Activated CD4-positive, alpha-beta T cell treated with anti-CD3 and anti-CD28 coated beads, Interleukin-2, amount 10 ng/mL, durations not matched to agents 7 days and 5 days (primary cell): ENCODE results near the gene MEGF10. TPM values are rescaled to one million over a fixed set of nuclear protein-coding genes. Genes with fewer than 3 reads are reported as not detected.
"Not testable (repeated sequence)": the region's sequence is repeated elsewhere in the genome, so short reads cannot be mapped to it uniquely, and the experiment has no call there.

ENCODE experiments used
- CTCF ChIA-PET: fragments of 350-600 bp; sonication (Branson Sonifier 250); formaldehyde crosslinking; loops from one replicate; lab custom pipeline; 2021; ENCODE audit warnings: antibody characterized with exemption; lab: Charles Lee
- POLR2A ChIA-PET: fragments of 350-600 bp; sonication (Branson Sonifier 250); formaldehyde crosslinking; loops from one replicate; lab custom pipeline; 2021; ENCODE audit warnings: antibody characterized with exemption; lab: Charles Lee
- DNase-seq: peaks from one replicate; pipeline ENCODE4 v3.0.0-alpha.2; 2020
- H3K27ac Mint-ChIP-seq: one replicate; pipeline ENCODE4 v1.8.0; 2021; ENCODE audit warnings: mild to moderate bottlenecking, moderate library complexity, mixed read lengths
- H3K27me3 Mint-ChIP-seq: one replicate; pipeline ENCODE4 v1.8.0; 2021; ENCODE audit warnings: mixed read lengths
- H3K36me3 Mint-ChIP-seq: one replicate; pipeline ENCODE4 v1.8.0; 2021; ENCODE audit warnings: low read depth, mixed read lengths
- H3K4me1 Mint-ChIP-seq: one replicate; pipeline ENCODE4 v1.8.0; 2021; ENCODE audit warnings: mixed read lengths
- H3K4me3 Mint-ChIP-seq: one replicate; pipeline ENCODE4 v1.8.0; 2021; ENCODE audit warnings: mild to moderate bottlenecking, moderate library complexity, mixed read lengths
- H3K9me3 Mint-ChIP-seq: one replicate; pipeline ENCODE4 v1.8.0; 2021; ENCODE audit warnings: mixed read lengths
- total RNA-seq, 2 experiments: library from RNA; stranded (reverse); gene quantifications; one replicate each; pipeline ENCODE4 v1.2.3, GENCODE V29; 2021

The MEGF10 gene
- total RNA-seq, 2 experiments from 2014 or later = not detected

DNA sequence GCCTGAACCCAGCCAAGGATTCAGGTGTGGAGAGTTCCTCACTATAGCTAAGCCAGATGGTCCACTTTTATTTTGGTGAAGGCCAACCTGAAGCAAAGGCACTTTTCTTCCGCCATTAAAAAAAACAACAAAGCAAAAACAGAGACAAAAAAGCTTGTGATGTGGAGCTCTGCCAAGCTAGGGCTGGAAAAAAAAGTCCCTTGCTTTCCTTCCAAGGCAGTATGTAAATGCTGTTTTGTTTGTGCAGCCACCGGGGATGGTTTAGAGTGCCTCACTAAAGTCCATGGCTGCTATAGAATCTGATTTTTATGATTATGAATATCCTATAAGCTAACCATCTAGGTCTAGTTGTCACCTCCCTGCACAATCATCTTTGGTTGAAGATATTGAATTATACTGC, 14.9 kb downstream of the MEGF10 start:
- H3K27ac Mint-ChIP-seq = no peak overlapping the region
- CTCF ChIA-PET = no interaction called here
- POLR2A ChIA-PET = no interaction called here

GRCh38 chr5:127306036-127306435, 15.4 kb downstream of the MEGF10 start:
- H3K27me3 Mint-ChIP-seq = peaks cover 15% of the 10 kb centered on the region
- H3K27ac Mint-ChIP-seq = no peak overlapping the region
- CTCF ChIA-PET = interaction anchor here (0.5 kb wide), 1 partner anchor 700 kb away, joined by 3 read pairs; no protein-coding TSS in a partner anchor
- H3K9me3 Mint-ChIP-seq = no peaks in the 10 kb centered on the region
- H3K36me3 Mint-ChIP-seq = no peaks in the 10 kb centered on the region
- no peak for DNase-seq
- POLR2A ChIA-PET = no interaction called here
- no peak overlapping the region for H3K4me3 Mint-ChIP-seq
- no peaks in the 10 kb centered on the region for H3K4me1 Mint-ChIP-seq

More for the DNA sequence above, 14.9 kb downstream of the MEGF10 start:
- H3K36me3 Mint-ChIP-seq = no peaks in the 10 kb centered on the region
- no peaks in the 10 kb centered on the region for H3K4me1 Mint-ChIP-seq
- DNase-seq = no peak
- H3K4me3 Mint-ChIP-seq = no peak overlapping the region
- H3K27me3 Mint-ChIP-seq = peaks cover 11% of the 10 kb centered on the region
- no peaks in the 10 kb centered on the region for H3K9me3 Mint-ChIP-seq

- Mint-ChIP-seq H3K4me3 (no peak overlapping the region), H3K27me3 (peaks cover 15% of the 10 kb centered on the region), H3K4me1 (no peaks in the 10 kb centered on the region), H3K27ac (no peak overlapping the region), H3K36me3 (no peaks in the 10 kb centered on the region), H3K9me3 (no peaks in the 10 kb centered on the region)
- ChIA-PET CTCF (no interaction called here), POLR2A (no interaction called here)
- DNase-seq = no peak
Measured at GRCh38 chr5:127306647-127307046, 16.1 kb downstream of the MEGF10 start.

GRCh38 chr5:127307868-127308267, 17.3 kb downstream of the MEGF10 start:
- ChIA-PET CTCF (interaction anchor here (1.1 kb wide), 1 partner anchor 624 kb away, joined by 3 read pairs; no protein-coding TSS in a partner anchor), POLR2A (no interaction called here)
- Mint-ChIP-seq H3K36me3 (no peaks in the 10 kb centered on the region), H3K4me1 (no peaks in the 10 kb centered on the region), H3K4me3 (no peak overlapping the region), H3K27me3 (peaks cover 13% of the 10 kb centered on the region), H3K27ac (no peak overlapping the region), H3K9me3 (no peaks in the 10 kb centered on the region)
- no peak for DNase-seq

DNA sequence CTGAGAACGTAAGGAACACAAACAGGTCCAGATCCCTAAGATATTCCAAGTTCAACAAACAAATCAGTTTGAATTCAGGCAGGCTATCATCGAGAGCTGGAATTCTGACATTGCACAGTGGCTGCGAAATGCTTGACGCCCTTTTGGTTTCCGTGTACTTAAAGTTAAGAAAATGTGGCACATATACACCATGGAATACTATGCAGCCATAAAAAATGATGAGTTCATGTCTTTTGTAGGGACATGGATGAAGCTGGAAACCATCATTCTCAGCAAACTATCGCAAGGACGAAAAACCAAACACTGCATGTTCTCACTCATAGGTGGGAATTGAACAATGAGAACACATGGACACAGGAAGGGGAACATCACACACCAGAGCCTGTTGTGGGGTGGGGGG, 17.7 kb downstream of the MEGF10 start:
- CTCF ChIA-PET, H3K4me1 Mint-ChIP-seq, H3K36me3 Mint-ChIP-seq, POLR2A ChIA-PET, H3K9me3 Mint-ChIP-seq, H3K27ac Mint-ChIP-seq, H3K4me3 Mint-ChIP-seq, DNase-seq: not testable (repeated sequence)
- peaks cover 13% of the 10 kb centered on the region for H3K27me3 Mint-ChIP-seq

- no peaks in the 10 kb centered on the region for H3K36me3 Mint-ChIP-seq
- no peak for DNase-seq
- H3K4me1 Mint-ChIP-seq = no peaks in the 10 kb centered on the region
- H3K27me3 Mint-ChIP-seq = peaks cover 13% of the 10 kb centered on the region
- ChIA-PET CTCF (no interaction called here), POLR2A (no interaction called here)
- H3K9me3 Mint-ChIP-seq = no peaks in the 10 kb centered on the region
- no peak overlapping the region for H3K27ac Mint-ChIP-seq
- H3K4me3 Mint-ChIP-seq = no peak overlapping the region
Measured at GRCh38 chr5:127308945-127309344, 18.3 kb downstream of the MEGF10 start.

DNA sequence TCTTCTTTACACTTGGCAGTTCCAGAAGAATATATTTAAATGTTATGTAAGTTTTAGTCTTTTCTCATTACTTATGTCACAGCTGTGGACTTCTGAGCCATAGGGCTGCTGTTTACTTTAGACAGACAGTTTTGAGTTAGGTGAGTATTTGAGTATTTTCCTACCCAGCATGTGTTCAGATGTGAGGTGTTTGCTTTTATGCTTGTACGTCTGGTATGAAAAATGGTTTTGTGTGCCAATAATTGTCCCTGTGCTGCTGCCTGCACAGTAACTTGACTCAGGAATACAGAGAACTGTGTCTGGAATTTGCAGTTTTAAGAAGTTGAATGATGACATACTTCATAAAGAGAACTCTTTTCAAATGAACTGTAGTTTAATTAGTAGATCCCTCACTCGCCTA, 20.8 kb downstream of the MEGF10 start:
- ChIA-PET CTCF (no interaction called here), POLR2A (no interaction called here)
- Mint-ChIP-seq H3K36me3 (no peaks in the 10 kb centered on the region), H3K27me3 (peaks cover 13% of the 10 kb centered on the region), H3K4me1 (no peaks in the 10 kb centered on the region), H3K4me3 (no peak overlapping the region), H3K27ac (no peak overlapping the region), H3K9me3 (no peaks in the 10 kb centered on the region)
- no peak for DNase-seq

DNA sequence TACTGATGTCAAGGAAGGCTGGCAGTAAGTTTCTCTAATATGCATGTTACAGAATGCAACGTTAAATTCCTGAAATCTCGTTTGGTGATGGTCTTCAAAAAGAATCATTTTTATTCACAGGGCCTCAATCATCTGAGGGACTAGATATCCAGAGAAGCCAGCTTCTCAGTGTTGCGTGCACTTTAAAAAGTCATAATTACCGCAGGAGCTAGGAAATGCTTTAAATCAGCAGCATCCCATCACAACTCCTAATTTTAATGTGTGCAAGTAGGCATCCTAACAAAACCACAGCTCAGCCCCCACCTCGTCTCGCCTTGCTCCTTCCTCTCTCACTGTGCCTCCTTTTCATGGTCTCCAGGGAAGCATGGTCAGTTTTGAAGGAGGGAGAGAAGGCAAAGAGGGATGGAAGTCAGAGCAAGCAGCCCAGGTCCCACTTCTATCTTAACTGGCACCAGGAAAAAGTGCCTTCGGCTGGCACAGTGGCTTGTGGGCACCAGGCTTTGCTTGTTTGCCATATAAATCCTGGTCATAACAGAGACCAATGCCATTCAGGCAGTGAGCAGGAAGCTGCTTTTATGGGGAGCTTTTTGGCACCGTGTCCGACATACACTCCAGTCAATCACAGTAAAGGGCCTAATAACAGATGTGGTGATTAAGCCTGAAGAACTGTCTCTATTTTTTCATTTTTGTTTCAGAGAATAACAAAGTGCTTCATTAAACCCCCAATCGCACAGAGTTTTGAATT, 21.4 kb downstream of the MEGF10 start:
- Mint-ChIP-seq H3K4me1 (no peaks in the 10 kb centered on the region), H3K27me3 (peaks cover 18% of the 10 kb centered on the region), H3K27ac (no peak overlapping the region), H3K4me3 (no peak overlapping the region), H3K9me3 (no peaks in the 10 kb centered on the region), H3K36me3 (no peaks in the 10 kb centered on the region)
- CTCF ChIA-PET = no interaction called here
- POLR2A ChIA-PET = no interaction called here
- no peak for DNase-seq

DNA sequence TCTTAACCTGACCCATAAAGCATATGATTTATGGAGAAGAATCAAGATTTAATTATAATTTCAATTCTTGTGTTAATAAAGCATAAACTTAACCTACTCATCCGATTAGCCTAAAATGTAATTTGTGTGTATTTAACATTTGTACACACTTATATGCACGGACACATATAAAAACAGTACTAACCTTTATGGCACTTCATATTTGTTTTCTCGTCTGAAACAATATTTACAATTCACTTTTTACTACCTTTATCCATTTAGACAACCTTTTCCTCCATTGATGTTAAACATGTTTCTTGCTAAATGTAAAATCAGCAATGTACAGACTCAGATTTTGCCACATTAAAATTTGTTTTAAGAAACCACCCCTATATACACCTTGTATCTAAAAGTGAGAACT, 22.8 kb downstream of the MEGF10 start:
- no peak overlapping the region for H3K27ac Mint-ChIP-seq
- POLR2A ChIA-PET = no interaction called here
- no peaks in the 10 kb centered on the region for H3K9me3 Mint-ChIP-seq
- DNase-seq = no peak
- H3K36me3 Mint-ChIP-seq = no peaks in the 10 kb centered on the region
- no peaks in the 10 kb centered on the region for H3K4me1 Mint-ChIP-seq
- CTCF ChIA-PET = interaction anchor here (0.6 to 1.4 kb wide), 5 partner anchors 12 to 658 kb away, joined by 3 to 4 read pairs (median 3); no protein-coding TSS in a partner anchor
- H3K4me3 Mint-ChIP-seq = no peak overlapping the region
- H3K27me3 Mint-ChIP-seq = peaks cover 18% of the 10 kb centered on the region

DNA sequence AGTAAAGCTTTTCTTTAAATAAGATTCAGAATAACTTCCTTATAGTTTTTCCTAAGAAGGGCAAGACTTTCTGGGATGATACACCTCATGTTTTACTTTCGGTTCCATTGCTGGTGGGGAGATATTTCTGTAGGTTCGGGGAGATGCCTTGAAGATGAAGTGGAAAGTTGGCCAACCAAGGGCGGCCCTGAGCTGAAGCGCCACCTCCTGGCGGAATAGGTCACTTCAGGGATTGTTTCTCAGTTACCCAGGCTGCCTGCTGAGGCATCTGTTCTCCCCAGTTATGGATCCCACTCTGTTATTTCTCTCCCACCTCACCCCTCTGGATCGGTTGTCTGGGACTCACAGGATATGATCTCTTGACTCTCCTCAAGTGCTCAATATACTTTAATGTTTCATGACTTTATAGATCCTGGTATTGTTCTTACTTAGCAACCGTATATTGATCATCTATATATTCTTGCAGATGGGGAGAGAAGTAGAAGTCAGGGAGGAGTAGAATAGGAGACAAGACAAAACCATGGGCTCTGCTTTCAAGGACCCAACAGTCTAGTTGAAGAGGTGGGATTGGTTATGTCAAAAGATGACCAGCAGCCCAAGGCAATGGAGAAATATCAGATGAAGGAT, 23.4 kb downstream of the MEGF10 start:
- Mint-ChIP-seq H3K9me3 (no peaks in the 10 kb centered on the region), H3K4me1 (no peaks in the 10 kb centered on the region), H3K27me3 (peaks cover 18% of the 10 kb centered on the region), H3K4me3 (no peak overlapping the region), H3K27ac (no peak overlapping the region), H3K36me3 (no peaks in the 10 kb centered on the region)
- POLR2A ChIA-PET = no interaction called here
- CTCF ChIA-PET = interaction anchor here (0.6 to 1.4 kb wide), 6 partner anchors 11 to 658 kb away, joined by 3 to 4 read pairs (median 3); no protein-coding TSS in a partner anchor
- peak; percentile 71 for DNase-seq

DNA sequence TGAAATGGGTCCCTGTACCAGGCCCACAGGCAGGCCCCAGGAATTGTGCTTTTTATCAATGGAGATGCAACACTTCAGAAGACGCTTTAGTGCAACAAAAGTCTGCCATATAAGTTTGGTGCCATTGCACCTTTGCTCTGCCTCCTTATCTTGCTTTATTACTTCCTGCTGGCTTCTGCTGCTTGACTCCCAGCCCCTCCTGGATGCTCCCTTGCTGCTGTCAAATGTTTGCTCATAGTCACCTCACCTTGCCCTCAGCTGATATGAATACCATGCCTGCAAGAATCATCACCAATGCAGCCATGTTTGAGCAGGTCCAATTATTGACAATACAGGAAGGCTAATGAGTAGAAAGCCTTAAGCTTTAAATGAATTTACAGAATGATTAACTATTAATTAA, 25.4 kb downstream of the MEGF10 start:
- H3K4me3 Mint-ChIP-seq = no peak overlapping the region
- no peak overlapping the region for H3K27ac Mint-ChIP-seq
- peaks cover 5% of the 10 kb centered on the region for H3K27me3 Mint-ChIP-seq
- CTCF ChIA-PET = interaction anchor here (1.0 kb wide), 1 partner anchor 537 kb away, joined by 4 read pairs; no protein-coding TSS in a partner anchor
- POLR2A ChIA-PET = no interaction called here
- H3K4me1 Mint-ChIP-seq = peaks cover 10% of the 10 kb centered on the region
- no peaks in the 10 kb centered on the region for H3K36me3 Mint-ChIP-seq
- H3K9me3 Mint-ChIP-seq = no peaks in the 10 kb centered on the region
- DNase-seq = no peak

DNA sequence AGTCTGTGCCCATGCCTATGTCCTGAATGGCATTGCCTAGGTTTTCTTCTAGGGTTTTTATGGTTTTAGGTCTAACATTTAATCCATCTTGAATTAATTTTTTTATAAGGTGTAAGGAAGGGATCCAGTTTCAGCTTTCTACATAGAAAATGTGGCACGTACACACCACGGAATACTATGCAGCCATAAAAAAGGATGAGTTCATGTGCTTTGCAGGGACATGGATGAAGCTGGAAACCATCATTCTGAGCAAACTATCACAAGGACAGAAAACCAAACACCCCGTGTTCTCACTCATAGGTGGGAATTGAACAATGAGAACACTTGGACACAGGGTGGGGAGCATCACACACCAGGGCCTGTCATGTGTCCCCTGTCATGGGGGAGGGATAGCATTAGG, 26.8 kb downstream of the MEGF10 start:
- CTCF ChIA-PET, H3K27me3 Mint-ChIP-seq, DNase-seq, H3K9me3 Mint-ChIP-seq, H3K27ac Mint-ChIP-seq, H3K4me3 Mint-ChIP-seq, H3K36me3 Mint-ChIP-seq, POLR2A ChIA-PET: not testable (repeated sequence)
- peaks cover 14% of the 10 kb centered on the region for H3K4me1 Mint-ChIP-seq
